H1 (cell line): ENCODE data around the gene GXYLT1. TPM values are rescaled to one million over a fixed set of nuclear protein-coding genes. Genes with fewer than 3 reads are reported as not detected.

Experiments
- CTCF ChIA-PET: fragments of 300-600 bp; sonication (Branson Sonifier 250); formaldehyde crosslinking; loops from one replicate; lab custom pipeline; 2021; ENCODE audit not compliant: partially characterized antibody; lab: Charles Lee
- POLR2A ChIA-PET: fragments of 300-600 bp; sonication (Branson Sonifier 250); formaldehyde crosslinking; loops from one replicate; lab custom pipeline; 2021; ENCODE audit warnings: inconsistent platforms; ENCODE audit not compliant: partially characterized antibody; lab: Charles Lee
- DNase-seq, 2 experiments: peaks; one replicate each; pipeline versions ENCODE4 v3.0.0 to v3.0.0-alpha.2; 2010 to 2022; ENCODE audit warnings: low spot score in 2 of 2, low read depth in 1 of 2, mixed read lengths in 1 of 2
- FAIRE-seq: peaks from 2 replicates; lab custom pipeline; 2011; peaks lifted over from hg19 to GRCh38; lab: Jason Lieb, UNC
- H2AFZ ChIP-seq: 2 replicates; pipeline ENCODE4 v1.8.1; 2012; ENCODE audit warnings: low read length, inconsistent platforms
- H2AK5ac ChIP-seq: 2 replicates; pipeline ENCODE4 v1.6.1; 2013; ENCODE audit warnings: low read depth, low read length
- H2BK120ac ChIP-seq: replicated peaks from 2 replicates; pipeline ENCODE3; 2013; ENCODE audit warnings: low read depth, low read length, inconsistent platforms
- H2BK12ac ChIP-seq: 2 replicates; pipeline ENCODE4 v1.6.1; 2013; ENCODE audit warnings: low read depth, low read length
- H2BK15ac ChIP-seq: 2 replicates; pipeline ENCODE4 v1.6.1; 2013; ENCODE audit warnings: low read length
- H2BK20ac ChIP-seq: 2 replicates; pipeline ENCODE4 v1.6.1; 2013; ENCODE audit warnings: low read length
- H2BK5ac ChIP-seq: 2 replicates; pipeline ENCODE4 v1.6.1; 2013; ENCODE audit warnings: low read depth, low read length
- H3K14ac ChIP-seq: 2 replicates; pipeline ENCODE4 v1.6.1; 2013; ENCODE audit warnings: inconsistent platforms; ENCODE audit not compliant: insufficient read length
- H3K18ac ChIP-seq: 2 replicates; pipeline ENCODE4 v1.6.1; 2013; ENCODE audit warnings: low read length; ENCODE audit errors: extremely low read depth
- H3K23ac ChIP-seq: 2 replicates; pipeline ENCODE4 v1.6.1; 2013; ENCODE audit warnings: inconsistent platforms; ENCODE audit not compliant: insufficient read length
- H3K23me2 ChIP-seq: 2 replicates; pipeline ENCODE4 v1.6.1; 2013; ENCODE audit warnings: low read depth, low read length
- H3K27ac ChIP-seq: 2 replicates; pipeline ENCODE4 v1.6.1; 2011; ENCODE audit warnings: low read depth, low read length, inconsistent platforms
- H3K27me3 ChIP-seq, 4 experiments: replicated peaks in 1 of 4; 1 replicate in 1 of 4; 2 replicates in 3 of 4; pipeline versions ENCODE4 v1.6.1 to v1.8.1; 2011 to 2013; ENCODE audit warnings: low read length in 3 of 4, mild to moderate bottlenecking in 3 of 4, inconsistent platforms in 2 of 4, mixed read lengths in 2 of 4, moderate library complexity in 1 of 4; ENCODE audit not compliant: control insufficient read depth in 3 of 4, insufficient read depth in 3 of 4; ENCODE audit errors: extremely low read depth in 1 of 4
- H3K36me3 ChIP-seq, 4 experiments: 2 replicates each; pipeline versions ENCODE4 v1.6.1 to v1.8.1; 2011 to 2013; ENCODE audit warnings: mild to moderate bottlenecking in 4 of 4, low read length in 3 of 4, moderate library complexity in 2 of 4, control low read depth in 1 of 4, inconsistent platforms in 1 of 4; ENCODE audit not compliant: insufficient read depth in 4 of 4, control insufficient read depth in 2 of 4
- H3K4ac ChIP-seq: replicated peaks from 2 replicates; pipeline ENCODE3; 2013; ENCODE audit warnings: low read length, low read depth, mixed read lengths, inconsistent platforms; ENCODE audit not compliant: insufficient read length
- H3K4me1 ChIP-seq, 4 experiments: replicated peaks in 1 of 4; 1 replicate in 1 of 4; 2 replicates in 3 of 4; pipeline versions ENCODE4 v1.6.1 to v1.8.1; 2011 to 2013; ENCODE audit warnings: low read length in 3 of 4, inconsistent platforms in 2 of 4, mixed read lengths in 1 of 4; ENCODE audit not compliant: insufficient read depth in 4 of 4, control insufficient read depth in 3 of 4
- H3K4me2 ChIP-seq, 2 experiments: 2 replicates each; pipeline versions ENCODE4 v1.6.1 to v1.8.1; 2011 to 2013; ENCODE audit warnings: low read depth in 2 of 2, low read length in 2 of 2, control low read depth in 1 of 2, inconsistent platforms in 1 of 2, mild to moderate bottlenecking in 1 of 2; ENCODE audit not compliant: insufficient read depth in 1 of 2
- H3K4me3 ChIP-seq, 4 experiments: fragments of 200-600, 300-600 bp in 1 of 4; sonication (generic), shearing (Covaris generic), sonication (Bioruptor Twin) in 1 of 4; 2 replicates each; pipeline versions ENCODE4 v1.5.1 to v1.8.1; 2011 to 2016; ENCODE audit warnings: low read length in 4 of 4, low read depth in 3 of 4, control low read depth in 2 of 4, inconsistent platforms in 2 of 4, mild to moderate bottlenecking in 2 of 4, mixed read lengths in 1 of 4, moderate library complexity in 1 of 4; ENCODE audit not compliant: insufficient read depth in 2 of 4; ENCODE audit errors: extremely low read depth in 1 of 4
- H3K56ac ChIP-seq: replicated peaks from 2 replicates; pipeline ENCODE3; 2013; ENCODE audit warnings: low read depth, mild to moderate bottlenecking, mixed read lengths, low read length, inconsistent platforms; ENCODE audit not compliant: insufficient read length
- H3K79me1 ChIP-seq: 2 replicates; pipeline ENCODE4 v1.6.1; 2013; ENCODE audit warnings: low read depth, low read length, control low read depth
- H3K79me2 ChIP-seq, 2 experiments: 2 replicates each; pipeline versions ENCODE4 v1.6.1 to v1.8.1; 2012 to 2013; ENCODE audit warnings: low read length in 2 of 2, mild to moderate bottlenecking in 2 of 2, inconsistent platforms in 1 of 2; ENCODE audit not compliant: insufficient read depth in 2 of 2, control insufficient read depth in 1 of 2
- H3K9ac ChIP-seq, 4 experiments: replicated peaks in 1 of 4; 1 replicate in 1 of 4; 2 replicates in 3 of 4; pipeline versions ENCODE4 v1.6.1 to v1.8.1; 2011 to 2013; ENCODE audit warnings: low read depth in 3 of 4, low read length in 3 of 4, control low read depth in 2 of 4, mild to moderate bottlenecking in 2 of 4, moderate library complexity in 2 of 4, inconsistent platforms in 1 of 4; ENCODE audit errors: extremely low read depth in 1 of 4
- H3K9me3 ChIP-seq, 2 experiments: 2 replicates each; pipeline versions ENCODE4 v1.6.1 to v1.8.1; 2012 to 2013; ENCODE audit warnings: mild to moderate bottlenecking in 2 of 2, moderate library complexity in 2 of 2, control low read depth in 1 of 2, inconsistent platforms in 1 of 2, low read depth in 1 of 2, low read length in 1 of 2, mixed read lengths in 1 of 2; ENCODE audit not compliant: insufficient read depth in 2 of 2
- H4K20me1 ChIP-seq, 2 experiments: replicated peaks in 1 of 2; 2 replicates each; pipeline versions ENCODE3 to v1.8.1; 2011 to 2013; ENCODE audit warnings: inconsistent platforms in 2 of 2, low read length in 2 of 2, mild to moderate bottlenecking in 1 of 2; ENCODE audit not compliant: insufficient read depth in 2 of 2, control insufficient read depth in 1 of 2
- H4K5ac ChIP-seq: 2 replicates; pipeline ENCODE4 v1.6.1; 2013; ENCODE audit warnings: low read length, low read depth, mixed read lengths, inconsistent platforms; ENCODE audit not compliant: insufficient read length
- H4K8ac ChIP-seq: 2 replicates; pipeline ENCODE4 v1.8.0; 2013; ENCODE audit warnings: mild to moderate bottlenecking, moderate library complexity, low read length, inconsistent platforms; ENCODE audit not compliant: insufficient read depth; ENCODE audit errors: extremely low read depth
- H4K91ac ChIP-seq: replicated peaks from 2 replicates; pipeline ENCODE3; 2013; ENCODE audit warnings: low read length, mixed read lengths, inconsistent platforms; ENCODE audit not compliant: insufficient read length
- CBX8 ChIP-seq: fragments of 300-800, 300-1000 bp; sonication (generic); IDR thresholded peaks from 2 replicates; pipeline ENCODE4 v1.7.1; 2016; ENCODE audit warnings: low read depth, low read length, borderline replicate concordance
- CHD1 ChIP-seq: IDR thresholded peaks from 2 replicates; pipeline ENCODE4 v1.6.1; 2012; ENCODE audit warnings: low read depth, low read length, improper control_type of control experiment
- CREB1 ChIP-seq: IDR thresholded peaks from 2 replicates; pipeline ENCODE4 v1.6.1; 2012; ENCODE audit warnings: inconsistent platforms
- CTBP2 ChIP-seq: IDR thresholded peaks from 2 replicates; pipeline ENCODE4 v1.7.0; 2011; ENCODE audit warnings: borderline replicate concordance, mild to moderate bottlenecking, moderate library complexity, mixed read lengths, low read length; ENCODE audit not compliant: insufficient read depth, insufficient read length
- GABPA ChIP-seq: IDR thresholded peaks from 2 replicates; pipeline ENCODE4 v1.6.1; 2011; ENCODE audit warnings: mild to moderate bottlenecking, low read length, moderate library complexity, borderline replicate concordance; ENCODE audit not compliant: insufficient read depth
- GTF2F1 ChIP-seq: IDR thresholded peaks from 2 replicates; pipeline ENCODE4 v1.6.1; 2012; ENCODE audit warnings: low read depth, low read length, improper control_type of control experiment, borderline replicate concordance
- HDAC2 ChIP-seq, 2 experiments: fragments of 300-600 bp in 1 of 2; sonication (generic) in 1 of 2; IDR thresholded peaks; 2 replicates each; pipeline ENCODE4 v1.6.1; 2011 to 2012; ENCODE audit warnings: low read depth in 2 of 2, low read length in 2 of 2, mild to moderate bottlenecking in 2 of 2, moderate library complexity in 2 of 2, borderline replicate concordance in 1 of 2, inconsistent platforms in 1 of 2
- KDM1A ChIP-seq: fragments of 200-600, 300-600 bp; sonication (generic); IDR thresholded peaks from 2 replicates; pipeline ENCODE4 v1.7.1; 2016; ENCODE audit warnings: mild to moderate bottlenecking, low read length, borderline replicate concordance
- RXRA ChIP-seq: IDR thresholded peaks from 2 replicates; pipeline ENCODE4 v1.6.1; 2011; ENCODE audit warnings: low read depth, mild to moderate bottlenecking, low read length, moderate library complexity; ENCODE audit not compliant: insufficient read depth
- WGBS, 2 experiments: shearing (Covaris generic) in 1 of 2; methylation state at CpG; one replicate each; pipeline versions ENCODE4 v1.1.6 to v1.1.7; 2013 to 2015; ENCODE audit warnings: low lambda C conversion rate in 2 of 2, mixed read lengths in 2 of 2, inconsistent platforms in 1 of 2, low coverage in 1 of 2, missing lambda C conversion rate in 1 of 2; ENCODE audit not compliant: insufficient replicate concordance in 2 of 2, insufficient coverage in 1 of 2, insufficient read length in 1 of 2; ENCODE audit errors: extremely low coverage in 1 of 2, missing lambda C conversion rate in 1 of 2; 5-methylcytosine and 5-hydroxymethylcytosine counted together
- polyA plus RNA-seq, 7 experiments: library from polyadenylated mRNA; depleted of rRNA in 3 of 7; stranded (reverse) in 5 of 7; unstranded in 2 of 7; fragments of >200 nt in 5 of 7; fragments of 200-250 nt in 2 of 7; gene quantifications; 1 replicate in 5 of 7; 2 replicates in 1 of 7; 4 replicates in 1 of 7; pipeline versions ENCODE4 v1.2.1 to v1.2.3, GENCODE V29; 2011 to 2013; ENCODE audit warnings: missing spikeins in 2 of 7, mixed read lengths in 2 of 7
- total RNA-seq: library from RNA; stranded (reverse); fragmentation: NEBNext Ultra II Directional; extraction: Animal tissue kit (Norgen Biotek cat#: 25700); gene quantifications from 2 replicates; pipeline ENCODE4 v1.2.1, GENCODE V29; 2021
- TF ChIP-seq, protein P1 (sequence below), 3 experiments: IDR thresholded peaks; 1 replicate in 2 of 3; 2 replicates in 1 of 3; pipeline versions ENCODE4 v1.5.1 to v1.6.1; 2011; ENCODE audit warnings: low read length in 3 of 3, mild to moderate bottlenecking in 3 of 3, inconsistent platforms in 2 of 3, low read depth in 1 of 3, moderate library complexity in 1 of 3; ENCODE audit not compliant: insufficient read depth in 1 of 3; ENCODE audit errors: control extremely low read depth in 1 of 3

GXYLT1 gene
- total and polyA plus RNA-seq, 2 of the 8 experiments (the other 6 are each of a cell fraction or from before 2014, with no cell fraction given): 3.1 to 10.7 TPM

GRCh38 chr12:42119085-42119633, 25.5 kb downstream of the GXYLT1 start:
- Histone ChIP-seq H2BK12ac (no peak overlapping the region), H3K4me3 (no peak overlapping the region), H3K18ac (no peak overlapping the region), H3K36me3 (peaks cover 0 to 8% (median 0%) of the 10 kb centered on the region in 4 experiments; a peak in 3 of 8 replicates), H3K4me1 (no peaks in the 10 kb centered on the region), H3K9ac (no peak overlapping the region), H2AK5ac (no peak overlapping the region), H3K9me3 (no peaks in the 10 kb centered on the region), H3K27me3 (no peaks in the 10 kb centered on the region), H3K79me1 (no peaks in the 10 kb centered on the region; the same call in 1 of the 2 replicates), H3K56ac (no peak overlapping the region), H2AFZ (no peak overlapping the region), H2BK15ac (no peak overlapping the region), H3K79me2 (peaks cover 0 to 9% of the 10 kb centered on the region in 2 experiments; a peak in 2 of 4 replicates), H2BK120ac (no peak overlapping the region), H3K23me2 (no peaks in the 10 kb centered on the region), H4K20me1 (peaks cover 0 to 1% of the 10 kb centered on the region in 2 experiments), H3K23ac (no peak overlapping the region), H4K5ac (no peak overlapping the region), H2BK5ac (no peak overlapping the region), H3K4me2 (no peak overlapping the region), H4K91ac (no peak overlapping the region), H4K8ac (no peak overlapping the region), H3K4ac (no peak overlapping the region), H2BK20ac (no peak overlapping the region), H3K27ac (no peak overlapping the region), H3K14ac (no peak overlapping the region)
- FAIRE-seq (no peak), DNase-seq (no peak)
- 93% methylated on average over 2 of the region's 2 CpGs; no CpG with 5 or more reads in 1 of the 2 experiments for WGBS, 2 experiments
- CTCF ChIA-PET: interaction anchor here (0.9 to 1.7 kb wide), 3 partner anchors 9 to 253 kb away, joined by 3 to 6 read pairs (median 3); no protein-coding TSS in a partner anchor
- POLR2A ChIA-PET: no interaction called here
- no peak for TF ChIP-seq CREB1
- TF ChIP-seq HDAC2 (IDR thresholded peaks at IDR 0.05; ENCODE audit: borderline replicate concordance in 1 of 2, low read depth in 2 of 2, low read length in 2 of 2): no peak
- TF ChIP-seq GABPA: no peak
- no peak for TF ChIP-seq RXRA
- TF ChIP-seq GTF2F1: no peak
- TF ChIP-seq CHD1: no peak
- TF ChIP-seq CTBP2: no peak
- TF ChIP-seq KDM1A: no peak
- no peak for TF ChIP-seq CBX8
- TF ChIP-seq, protein P1, sequence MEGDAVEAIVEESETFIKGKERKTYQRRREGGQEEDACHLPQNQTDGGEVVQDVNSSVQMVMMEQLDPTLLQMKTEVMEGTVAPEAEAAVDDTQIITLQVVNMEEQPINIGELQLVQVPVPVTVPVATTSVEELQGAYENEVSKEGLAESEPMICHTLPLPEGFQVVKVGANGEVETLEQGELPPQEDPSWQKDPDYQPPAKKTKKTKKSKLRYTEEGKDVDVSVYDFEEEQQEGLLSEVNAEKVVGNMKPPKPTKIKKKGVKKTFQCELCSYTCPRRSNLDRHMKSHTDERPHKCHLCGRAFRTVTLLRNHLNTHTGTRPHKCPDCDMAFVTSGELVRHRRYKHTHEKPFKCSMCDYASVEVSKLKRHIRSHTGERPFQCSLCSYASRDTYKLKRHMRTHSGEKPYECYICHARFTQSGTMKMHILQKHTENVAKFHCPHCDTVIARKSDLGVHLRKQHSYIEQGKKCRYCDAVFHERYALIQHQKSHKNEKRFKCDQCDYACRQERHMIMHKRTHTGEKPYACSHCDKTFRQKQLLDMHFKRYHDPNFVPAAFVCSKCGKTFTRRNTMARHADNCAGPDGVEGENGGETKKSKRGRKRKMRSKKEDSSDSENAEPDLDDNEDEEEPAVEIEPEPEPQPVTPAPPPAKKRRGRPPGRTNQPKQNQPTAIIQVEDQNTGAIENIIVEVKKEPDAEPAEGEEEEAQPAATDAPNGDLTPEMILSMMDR (IDR thresholded peaks at IDR 0.05; ENCODE audit: control extremely low read depth in 1 of 3, insufficient read depth in 1 of 3, low read depth in 1 of 3, low read length in 3 of 3): no peak
